ENCODE measurements around the gene CYP2A7.
"Not testable (repeated sequence)": the region's sequence is repeated elsewhere in the genome, so short reads cannot be mapped to it uniquely, and the experiment has no call there.

CYP2A7 gene

GRCh38 chr19:40826312-40826698, 55.7 kb downstream of the CYP2A7 start:
- H3K27me3 ChIP-seq (ENCODE audit: low read depth); H3K4me1 ChIP-seq; H3K9me3 ChIP-seq; H3K36me3 ChIP-seq (replicated peaks); H3K4me3 ChIP-seq; DNase-seq (ENCODE audit: low spot score in 2 of 2): not testable (repeated sequence)
- in situ Hi-C loops (cut with MboI; ENCODE audit: low sequenced_read_pairs): loop anchor here (10.0 kb wide), 1 partner anchor 162 kb away; no protein-coding TSS in a partner anchor

- DNase-seq (ENCODE audit: low spot score in 2 of 2); H3K4me3 ChIP-seq; H3K4me1 ChIP-seq; H3K36me3 ChIP-seq (replicated peaks); H3K9me3 ChIP-seq; H3K27me3 ChIP-seq (ENCODE audit: low read depth): not testable (repeated sequence)
- in situ Hi-C loops (cut with MboI; ENCODE audit: low sequenced_read_pairs): loop anchor here (10.0 kb wide), 1 partner anchor 161 kb away; no protein-coding TSS in a partner anchor
These were observed 56.5 kb downstream of the CYP2A7 start for GRCh38 chr19:40825460-40826095.
